Muscle of leg (tissue), 11 donors: ENCODE results near the gene BASP1. TPM values are rescaled to one million over a fixed set of nuclear protein-coding genes. Genes with fewer than 3 reads are reported as not detected.

ENCODE experiments used
- DNase-seq: peaks from one replicate; pipeline ENCODE4 v3.0.0; 2013
- H3K27ac ChIP-seq: one replicate; pipeline ENCODE4 v1.5.1; 2013; ENCODE audit warnings: mild to moderate bottlenecking, low read length, control low read depth
- H3K27me3 ChIP-seq: one replicate; pipeline ENCODE4 v1.6.1; 2013; ENCODE audit warnings: low read length; ENCODE audit not compliant: control insufficient read depth, insufficient read depth
- H3K36me3 ChIP-seq: one replicate; pipeline ENCODE4 v1.6.1; 2013; ENCODE audit warnings: low read length; ENCODE audit not compliant: control insufficient read depth, insufficient read depth
- H3K4me1 ChIP-seq: one replicate; pipeline ENCODE4 v1.6.1; 2013; ENCODE audit warnings: low read length; ENCODE audit not compliant: control insufficient read depth, insufficient read depth
- H3K4me3 ChIP-seq: one replicate; pipeline ENCODE4 v1.5.1; 2013; ENCODE audit warnings: low read length, control low read depth
- H3K9me3 ChIP-seq: replicated peaks from 2 replicates; pipeline ENCODE4 v1.6.1; 2013; ENCODE audit warnings: low read depth, low read length; ENCODE audit not compliant: control insufficient read depth
- WGBS: methylation state at CpG from one replicate; pipeline ENCODE4 v1.1.5; 2013; ENCODE audit warnings: missing lambda C conversion rate; ENCODE audit not compliant: insufficient coverage; 5-methylcytosine and 5-hydroxymethylcytosine counted together
- polyA plus RNA-seq, 8 donors: library from polyadenylated mRNA; unstranded; fragments of 120-200 nt; gene quantifications; one replicate each; pipeline versions ENCODE4 v1.2.1 to v1.2.3, GENCODE V29; 2013; ENCODE audit warnings: inconsistent platforms in 1 of 8, low replicate concordance in 1 of 8; ENCODE audit not compliant: insufficient read length in 8 of 8, insufficient read depth in 1 of 8
- total RNA-seq: library from RNA; stranded (reverse); fragments of 120-200 nt; gene quantifications from one replicate; pipeline ENCODE4 v1.2.4, GENCODE V29; 2013

BASP1 gene
- total and polyA plus RNA-seq, 9 donors, result 18.1 to 61.2 (median 29.8) TPM

- H3K4me3 ChIP-seq, result no peak overlapping the region
- no peak overlapping the region for H3K27ac ChIP-seq
- H3K4me1 ChIP-seq, result peaks cover 21% of the 10 kb centered on the region
- no CpG with 5 or more reads among the region's 4 CpGs for WGBS
- H3K27me3 ChIP-seq, result peaks cover 21% of the 10 kb centered on the region
- no peak for DNase-seq
- H3K36me3 ChIP-seq, result no peaks in the 10 kb centered on the region
- H3K9me3 ChIP-seq, result no peaks in the 10 kb centered on the region
These were observed 3.0 kb downstream of the BASP1 start for GRCh38 chr5:17220469-17220868.

GRCh38 chr5:17221843-17222636 lies 4.6 kb downstream of the BASP1 start:
- no peaks in the 10 kb centered on the region for H3K9me3 ChIP-seq
- peak overlapping the region; percentile 62 for H3K27ac ChIP-seq
- H3K36me3 ChIP-seq, result no peaks in the 10 kb centered on the region
- no CpG with 5 or more reads among the region's 4 CpGs for WGBS
- no peak for DNase-seq
- H3K4me3 ChIP-seq, result no peak overlapping the region
- peaks cover 12% of the 10 kb centered on the region for H3K4me1 ChIP-seq
- peaks cover 12% of the 10 kb centered on the region for H3K27me3 ChIP-seq

DNA sequence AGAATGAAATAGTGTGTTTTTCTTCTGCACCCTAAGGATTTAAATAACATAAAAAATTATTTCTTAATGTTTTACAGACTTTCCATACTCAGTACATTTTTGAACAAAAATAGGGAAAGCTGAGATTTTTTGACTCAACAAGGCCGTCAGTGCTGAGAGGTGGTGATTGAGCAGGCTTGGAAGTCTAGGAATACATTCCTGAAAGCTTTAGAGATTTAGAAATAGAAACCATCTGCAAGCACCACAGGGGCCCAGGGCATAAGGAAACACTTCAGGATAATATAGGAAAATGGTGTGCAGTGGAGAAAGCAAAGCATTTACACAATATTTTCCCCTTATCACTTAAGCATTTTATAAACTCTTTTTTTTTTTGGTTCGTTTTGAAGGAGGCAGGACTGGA lies 5.2 kb downstream of the BASP1 start:
- WGBS, result no CpG with 5 or more reads among the region's 2 CpGs
- Histone ChIP-seq H3K27ac (peak overlapping the region; percentile 62), H3K36me3 (no peaks in the 10 kb centered on the region), H3K4me1 (peaks cover 12% of the 10 kb centered on the region), H3K9me3 (no peaks in the 10 kb centered on the region), H3K27me3 (peaks cover 12% of the 10 kb centered on the region), H3K4me3 (no peak overlapping the region)
- DNase-seq, result peak; percentile 89

- Histone ChIP-seq H3K27ac (no peak overlapping the region), H3K36me3 (no peaks in the 10 kb centered on the region), H3K4me1 (peaks cover 12% of the 10 kb centered on the region), H3K9me3 (no peaks in the 10 kb centered on the region), H3K4me3 (no peak overlapping the region), H3K27me3 (peaks cover 8% of the 10 kb centered on the region)
- DNase-seq, result no peak
- no CpG with 5 or more reads among the region's 5 CpGs for WGBS
These were observed 6.1 kb downstream of the BASP1 start for GRCh38 chr5:17223367-17224185.

GRCh38 chr5:17224858-17225511 lies 7.6 kb downstream of the BASP1 start:
- 31% methylated on average over 5 of the region's 11 CpGs for WGBS
- Histone ChIP-seq H3K4me1 (peaks cover 11% of the 10 kb centered on the region), H3K36me3 (no peaks in the 10 kb centered on the region), H3K27ac (no peak overlapping the region), H3K27me3 (no peaks in the 10 kb centered on the region), H3K9me3 (no peaks in the 10 kb centered on the region), H3K4me3 (no peak overlapping the region)
- peak; percentile 53 for DNase-seq

GRCh38 chr5:17225520-17225919 lies 8.1 kb downstream of the BASP1 start:
- WGBS, result no CpG with 5 or more reads among the region's 9 CpGs

GRCh38 chr5:17227868-17228267 lies 10.4 kb downstream of the BASP1 start:
- no peak for DNase-seq
- H3K27me3 ChIP-seq, result no peaks in the 10 kb centered on the region
- H3K4me3 ChIP-seq, result no peak overlapping the region
- H3K36me3 ChIP-seq, result no peaks in the 10 kb centered on the region
- peak overlapping the region; percentile 66 for H3K27ac ChIP-seq
- WGBS, result no CpG with 5 or more reads among the region's 1 CpG
- peaks cover 8% of the 10 kb centered on the region for H3K4me1 ChIP-seq
- H3K9me3 ChIP-seq, result no peaks in the 10 kb centered on the region

More at GRCh38 chr5:17225520-17225919, 8.1 kb downstream of the BASP1 start:
- H3K27me3 ChIP-seq, result no peaks in the 10 kb centered on the region
- H3K36me3 ChIP-seq, result no peaks in the 10 kb centered on the region
- H3K9me3 ChIP-seq, result no peaks in the 10 kb centered on the region
- peaks cover 11% of the 10 kb centered on the region for H3K4me1 ChIP-seq
- no peak overlapping the region for H3K4me3 ChIP-seq
- DNase-seq, result no peak
- H3K27ac ChIP-seq, result no peak overlapping the region

DNA sequence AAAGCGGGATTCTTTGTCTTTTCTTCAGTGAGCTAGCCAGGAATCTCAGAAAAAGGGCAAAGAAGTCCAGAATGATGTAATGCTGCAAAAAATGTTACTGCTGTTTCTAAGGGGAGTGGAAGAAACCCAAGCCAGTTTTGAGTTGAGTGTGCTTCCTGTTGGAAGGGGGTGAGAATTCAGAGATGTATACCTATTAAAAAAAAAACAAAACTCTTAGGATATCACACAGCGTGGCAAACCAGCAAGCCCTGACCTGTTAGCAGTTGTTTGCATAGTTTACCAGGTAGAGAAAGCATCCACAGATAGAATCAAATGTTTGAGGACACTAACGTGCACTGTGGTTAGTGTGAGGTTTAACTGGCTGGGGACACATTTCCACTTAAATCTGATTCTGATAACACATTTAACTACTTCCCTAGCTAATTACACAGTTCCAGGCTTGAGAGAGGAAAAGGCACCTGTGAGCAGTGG lies 11.4 kb downstream of the BASP1 start:
- WGBS, result 14% methylated on average over 1 of the region's 3 CpGs

DNA sequence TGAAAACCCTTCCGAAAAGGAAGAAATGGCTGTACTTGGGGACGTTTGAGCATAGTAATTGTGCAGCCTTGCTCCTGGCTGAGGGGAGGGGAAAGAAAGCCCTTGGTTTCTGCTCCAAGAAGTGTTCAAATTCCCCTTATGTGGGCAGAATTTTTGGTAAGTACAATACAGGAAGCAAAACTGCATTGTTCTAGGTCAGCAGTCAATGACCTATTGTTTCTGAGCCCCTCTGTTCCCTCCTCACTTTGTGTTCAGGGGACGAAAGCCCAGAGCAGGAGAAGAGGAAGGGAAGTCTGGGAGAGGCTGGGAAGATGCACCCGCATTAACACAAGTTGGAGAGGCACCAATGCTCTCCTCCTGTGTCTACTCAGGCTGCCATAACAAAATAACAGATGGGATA lies 11.9 kb downstream of the BASP1 start:
- Histone ChIP-seq H3K36me3 (no peaks in the 10 kb centered on the region), H3K9me3 (no peaks in the 10 kb centered on the region), H3K27me3 (no peaks in the 10 kb centered on the region), H3K4me3 (no peak overlapping the region), H3K4me1 (peaks cover 8% of the 10 kb centered on the region), H3K27ac (peak overlapping the region; percentile 69)
- peak; percentile 52 for DNase-seq
- 53% methylated on average over 2 of the region's 4 CpGs for WGBS

More for the DNA sequence above, 11.4 kb downstream of the BASP1 start:
- H3K36me3 ChIP-seq, result no peaks in the 10 kb centered on the region
- peak; percentile 90 for DNase-seq
- H3K4me3 ChIP-seq, result no peak overlapping the region
- no peaks in the 10 kb centered on the region for H3K27me3 ChIP-seq
- H3K27ac ChIP-seq, result peak overlapping the region; percentile 69
- H3K9me3 ChIP-seq, result no peaks in the 10 kb centered on the region
- peaks cover 8% of the 10 kb centered on the region for H3K4me1 ChIP-seq

GRCh38 chr5:17230191-17230590 lies 12.8 kb downstream of the BASP1 start:
- no peak overlapping the region for H3K27ac ChIP-seq
- H3K4me1 ChIP-seq, result peaks cover 6% of the 10 kb centered on the region
- H3K9me3 ChIP-seq, result no peaks in the 10 kb centered on the region
- DNase-seq, result no peak
- H3K36me3 ChIP-seq, result no peaks in the 10 kb centered on the region
- no peak overlapping the region for H3K4me3 ChIP-seq
- 67% methylated on average over 1 of the region's 3 CpGs for WGBS
- no peaks in the 10 kb centered on the region for H3K27me3 ChIP-seq
